ENCODE data around the gene BAIAP2L1. TPM values are rescaled to one million over a fixed set of nuclear protein-coding genes. Genes with fewer than 3 reads are reported as not detected.
A peak's percentile ranks its signal among the peaks of the same experiment; 100 is the strongest.
"Not testable (repeated sequence)": the region's sequence is repeated elsewhere in the genome, so short reads cannot be mapped to it uniquely, and the experiment has no call there.

Gene BAIAP2L1
- polyA plus RNA-seq, 1 donor from 2014 or later: 0.49 TPM

GRCh38 chr7:98329100-98329790, 71.6 kb downstream of the BAIAP2L1 start:
- Mint-ChIP-seq H3K36me3 (peaks cover 3% of the 10 kb centered on the region), H3K27me3 (no peaks in the 10 kb centered on the region), H3K9me3 (peaks cover 0 to 4% (median 2%) of the 10 kb centered on the region in 3 donors), H3K4me1 (no peaks in the 10 kb centered on the region), H3K4me3 (no peak overlapping the region), H3K27ac (peak overlapping the region in 1 of 3 donors; percentile 43)

GRCh38 chr7:98324782-98325181, 76.1 kb downstream of the BAIAP2L1 start:
- Mint-ChIP-seq H3K27me3 (peaks cover 23% of the 10 kb centered on the region), H3K9me3 (peaks cover 0 to under 1% (median 0%) of the 10 kb centered on the region in 3 donors), H3K27ac (no peak overlapping the region), H3K4me3 (no peak overlapping the region), H3K4me1 (no peaks in the 10 kb centered on the region), H3K36me3 (no peaks in the 10 kb centered on the region)

GRCh38 chr7:98323597-98324322, 77.1 kb downstream of the BAIAP2L1 start:
- Mint-ChIP-seq H3K27me3 (peaks cover 25% of the 10 kb centered on the region), H3K27ac (no peak overlapping the region), H3K4me3 (peak overlapping the region in 2 of 4 donors; percentile 21 to 70), H3K4me1 (no peaks in the 10 kb centered on the region), H3K9me3 (no peaks in the 10 kb centered on the region), H3K36me3 (no peaks in the 10 kb centered on the region)

- no peaks in the 10 kb centered on the region for H3K36me3 Mint-ChIP-seq
- no peak overlapping the region for H3K4me3 Mint-ChIP-seq
- no peaks in the 10 kb centered on the region for H3K4me1 Mint-ChIP-seq
- H3K9me3 Mint-ChIP-seq: peaks cover 0 to 2% (median 0%) of the 10 kb centered on the region in 3 donors
- H3K27ac Mint-ChIP-seq: no peak overlapping the region
- H3K27me3 Mint-ChIP-seq: peaks cover 29% of the 10 kb centered on the region
These were observed 78.3 kb downstream of the BAIAP2L1 start for GRCh38 chr7:98322331-98323270.

GRCh38 chr7:98321301-98321700, 79.6 kb downstream of the BAIAP2L1 start:
- H3K27ac Mint-ChIP-seq: no peak overlapping the region
- peaks cover 32% of the 10 kb centered on the region for H3K27me3 Mint-ChIP-seq
- H3K4me1 Mint-ChIP-seq: no peaks in the 10 kb centered on the region
- peaks cover 0 to 2% (median 0%) of the 10 kb centered on the region in 3 donors for H3K9me3 Mint-ChIP-seq
- H3K4me3 Mint-ChIP-seq: no peak overlapping the region
- no peaks in the 10 kb centered on the region for H3K36me3 Mint-ChIP-seq

GRCh38 chr7:98319176-98319575, 81.7 kb downstream of the BAIAP2L1 start:
- Mint-ChIP-seq H3K27me3 (peaks cover 39% of the 10 kb centered on the region), H3K4me3 (peak overlapping the region in 1 of 4 donors; percentile 20), H3K4me1 (peaks cover 10 to 13% (median 11%) of the 10 kb centered on the region in 3 donors), H3K36me3 (no peaks in the 10 kb centered on the region), H3K27ac (no peak overlapping the region), H3K9me3 (peaks cover 0 to 2% (median 0%) of the 10 kb centered on the region in 3 donors)

- H3K9me3 Mint-ChIP-seq: peaks cover 0 to 2% (median 0%) of the 10 kb centered on the region in 3 donors
- peaks cover 10 to 13% (median 12%) of the 10 kb centered on the region in 3 donors for H3K4me1 Mint-ChIP-seq
- no peaks in the 10 kb centered on the region for H3K36me3 Mint-ChIP-seq
- peak overlapping the region in 1 of 3 donors; percentile 60 for H3K27ac Mint-ChIP-seq
- peaks cover 28% of the 10 kb centered on the region for H3K27me3 Mint-ChIP-seq
- H3K4me3 Mint-ChIP-seq: no peak overlapping the region
These were observed 83.4 kb downstream of the BAIAP2L1 start for GRCh38 chr7:98317366-98318040.

- H3K36me3 Mint-ChIP-seq, H3K9me3 Mint-ChIP-seq: not testable (repeated sequence)
- H3K27ac Mint-ChIP-seq: peak overlapping the region in 1 of 3 donors; percentile 83
- peak overlapping the region in 2 of 4 donors; percentile 29 to 83 for H3K4me3 Mint-ChIP-seq
- peaks cover 33% of the 10 kb centered on the region for H3K27me3 Mint-ChIP-seq
- peaks cover 10 to 13% (median 12%) of the 10 kb centered on the region in 3 donors for H3K4me1 Mint-ChIP-seq
These were observed 84.8 kb downstream of the BAIAP2L1 start for GRCh38 chr7:98315994-98316527.

- Mint-ChIP-seq H3K27me3 (peaks cover 31% of the 10 kb centered on the region), H3K27ac (peak overlapping the region; percentile 75 to 97 (median 83)), H3K9me3 (peaks cover 0 to 2% (median 0%) of the 10 kb centered on the region in 3 donors), H3K4me3 (peak overlapping the region in 2 of 4 donors; percentile 75 to 83), H3K4me1 (peaks cover 10 to 13% (median 12%) of the 10 kb centered on the region in 3 donors), H3K36me3 (no peaks in the 10 kb centered on the region)
These were observed 85.4 kb downstream of the BAIAP2L1 start for GRCh38 chr7:98315318-98315993.

GRCh38 chr7:98314469-98314868, 86.4 kb downstream of the BAIAP2L1 start:
- no peaks in the 10 kb centered on the region for H3K36me3 Mint-ChIP-seq
- H3K27ac Mint-ChIP-seq: peak overlapping the region; percentile 75 to 97 (median 83)
- peak overlapping the region in 3 of 4 donors; percentile 22 to 86 (median 64) for H3K4me3 Mint-ChIP-seq

GRCh38 chr7:98312201-98312600, 88.7 kb downstream of the BAIAP2L1 start:
- no peaks in the 10 kb centered on the region for H3K36me3 Mint-ChIP-seq
- peaks cover 10 to 13% (median 12%) of the 10 kb centered on the region in 3 donors for H3K4me1 Mint-ChIP-seq
- H3K27ac Mint-ChIP-seq: peak overlapping the region in 1 of 3 donors; percentile 72
- no peak overlapping the region for H3K4me3 Mint-ChIP-seq
- no peaks in the 10 kb centered on the region for H3K9me3 Mint-ChIP-seq
- peaks cover 21% of the 10 kb centered on the region for H3K27me3 Mint-ChIP-seq

More at GRCh38 chr7:98314469-98314868, 86.4 kb downstream of the BAIAP2L1 start:
- Mint-ChIP-seq H3K4me1 (peaks cover 10 to 13% (median 12%) of the 10 kb centered on the region in 3 donors), H3K27me3 (peaks cover 28% of the 10 kb centered on the region), H3K9me3 (peaks cover 0 to 2% (median 0%) of the 10 kb centered on the region in 3 donors)

GRCh38 chr7:98309566-98309965, 91.3 kb downstream of the BAIAP2L1 start:
- Mint-ChIP-seq H3K27ac (no peak overlapping the region), H3K4me3 (no peak overlapping the region), H3K36me3 (peaks cover 5% of the 10 kb centered on the region), H3K9me3 (no peaks in the 10 kb centered on the region), H3K4me1 (peaks cover 4 to 5% (median 5%) of the 10 kb centered on the region in 3 donors), H3K27me3 (peaks cover 12% of the 10 kb centered on the region)

GRCh38 chr7:98307971-98308466, 92.9 kb downstream of the BAIAP2L1 start:
- Mint-ChIP-seq H3K4me3 (no peak overlapping the region), H3K4me1 (peaks cover 0 to 1% (median 0%) of the 10 kb centered on the region in 3 donors), H3K27ac (no peak overlapping the region)

More at GRCh38 chr7:98307971-98308466, 92.9 kb downstream of the BAIAP2L1 start:
- Mint-ChIP-seq H3K36me3 (peaks cover 9% of the 10 kb centered on the region), H3K9me3 (no peaks in the 10 kb centered on the region), H3K27me3 (peaks cover 12% of the 10 kb centered on the region)

Measured in IgD-negative memory B cell (primary cell).